HepG2 (cell line): ENCODE results near the gene DDAH1. TPM values are rescaled to one million over a fixed set of nuclear protein-coding genes. Genes with fewer than 3 reads are reported as not detected.

Experiments
- ELF4 ChIP-seq: sonication (generic); formaldehyde crosslinking; IDR thresholded peaks from 2 replicates; pipeline ENCODE4 v1.5.0; 2020; ENCODE audit warnings: missing genetic modification reagents, mild to moderate bottlenecking, moderate library complexity, borderline replicate concordance
- FOXP1 ChIP-seq, 2 experiments: fragments of 450-650 bp in 1 of 2; IDR thresholded peaks; 2 replicates each; pipeline ENCODE4 v1.6.1; 2017 to 2018; ENCODE audit warnings: antibody characterized with exemption in 1 of 2
- GTF3A ChIP-seq: sonication (generic); formaldehyde crosslinking; conservative IDR thresholded peaks from 2 replicates; pipeline ENCODE4 v1.4.0; 2020; ENCODE audit warnings: mild to moderate bottlenecking, missing genetic modification reagents
- NFKBIZ ChIP-seq: IDR thresholded peaks from 2 replicates; pipeline ENCODE4 v1.6.1; 2018; ENCODE audit warnings: missing genetic modification reagents, missing compliant biosample characterization
- PHF21A ChIP-seq: sonication (generic); formaldehyde crosslinking; IDR thresholded peaks from 2 replicates; pipeline ENCODE4 v1.5.0; 2020; ENCODE audit warnings: mild to moderate bottlenecking, missing genetic modification reagents
- SOX5 ChIP-seq: IDR thresholded peaks from 2 replicates; pipeline ENCODE4 v1.6.1; 2016; ENCODE audit warnings: borderline replicate concordance
- SUZ12 ChIP-seq: fragments of 150-350 bp; IDR thresholded peaks from 2 replicates; pipeline ENCODE4 v1.6.1; 2014; ENCODE audit warnings: low read depth, low read length
- ZNF343 ChIP-seq: sonication (generic); formaldehyde crosslinking; IDR thresholded peaks from 2 replicates; pipeline ENCODE4 v1.4.0; 2020; ENCODE audit warnings: mild to moderate bottlenecking, missing genetic modification reagents
- ZNF468 ChIP-seq: sonication (generic); formaldehyde crosslinking; IDR thresholded peaks from 2 replicates; pipeline ENCODE4 v1.8.0; 2022; ENCODE audit warnings: mild to moderate bottlenecking, moderate library complexity, missing genetic modification reagents
- ZNF616 ChIP-seq: sonication (generic); formaldehyde crosslinking; IDR thresholded peaks from 2 replicates; pipeline ENCODE4 v1.5.0; 2020; ENCODE audit warnings: low read depth, mild to moderate bottlenecking, missing genetic modification reagents
- ZNF775 ChIP-seq: sonication (generic); formaldehyde crosslinking; IDR thresholded peaks from 2 replicates; pipeline ENCODE4 v1.4.0; 2020; ENCODE audit warnings: missing genetic modification reagents, mild to moderate bottlenecking, moderate library complexity, borderline replicate concordance
- ZNF878 ChIP-seq: sonication (generic); formaldehyde crosslinking; IDR thresholded peaks from 2 replicates; pipeline ENCODE4 v1.8.1; 2023; ENCODE audit warnings: mild to moderate bottlenecking, missing genetic modification reagents, moderate library complexity
- ZSCAN21 ChIP-seq: sonication (generic); formaldehyde crosslinking; IDR thresholded peaks from 2 replicates; pipeline ENCODE4 v1.8.0; 2022; ENCODE audit warnings: mild to moderate bottlenecking, missing genetic modification reagents, moderate library complexity, borderline replicate concordance
- polyA plus RNA-seq, 8 experiments: library from polyadenylated mRNA; depleted of rRNA in 3 of 8; stranded (reverse) in 7 of 8; unstranded in 1 of 8; fragments of >200 nt; fragmentation: Illumina TruSeq in 4 of 8; extraction: Trizol in 4 of 8; gene quantifications; 2 replicates each; pipeline versions ENCODE4 v1.2.1 to v1.2.3, GENCODE V29; 2011 to 2016; ENCODE audit warnings: low read depth in 4 of 8, missing spikeins in 1 of 8, mixed read lengths in 1 of 8; ENCODE audit not compliant: insufficient read depth in 1 of 8
- total RNA-seq, 5 experiments: library from RNA; depleted of rRNA; stranded (reverse); fragments of >200 nt; fragmentation: Illumina TruSeq; extraction: Trizol; gene quantifications; 2 replicates each; pipeline ENCODE4 v1.2.3, GENCODE V29; 2016; ENCODE audit warnings: low read depth in 1 of 5
- TF ChIP-seq, protein P1 (sequence below): sonication (generic); formaldehyde crosslinking; IDR thresholded peaks from 2 replicates; pipeline ENCODE4 v1.5.0; 2020; ENCODE audit warnings: mild to moderate bottlenecking, missing genetic modification reagents
- TF ChIP-seq, protein P2 (sequence below): sonication (generic); formaldehyde crosslinking; IDR thresholded peaks from 2 replicates; pipeline ENCODE4 v1.5.1; 2020; ENCODE audit warnings: mild to moderate bottlenecking, moderate library complexity, missing genetic modification reagents
- TF ChIP-seq, protein P3 (sequence below): IDR thresholded peaks from 2 replicates; pipeline ENCODE4 v1.6.1; 2016; ENCODE audit warnings: mild to moderate bottlenecking
- TF ChIP-seq, protein P4 (sequence below): sonication (generic); formaldehyde crosslinking; IDR thresholded peaks from 2 replicates; pipeline ENCODE4 v1.8.0; 2022; ENCODE audit warnings: missing genetic modification reagents, low read depth, mild to moderate bottlenecking, borderline replicate concordance
- TF ChIP-seq, protein P5 (sequence below): sonication (generic); formaldehyde crosslinking; IDR thresholded peaks from 2 replicates; pipeline ENCODE4 v1.4.0; 2020; ENCODE audit warnings: missing genetic modification reagents

The DDAH1 gene
- total and polyA plus RNA-seq, 2 of the 13 experiments (the other 11 are each of a cell fraction or from before 2014, with no cell fraction given) = 39.7 to 64.4 TPM

DNA sequence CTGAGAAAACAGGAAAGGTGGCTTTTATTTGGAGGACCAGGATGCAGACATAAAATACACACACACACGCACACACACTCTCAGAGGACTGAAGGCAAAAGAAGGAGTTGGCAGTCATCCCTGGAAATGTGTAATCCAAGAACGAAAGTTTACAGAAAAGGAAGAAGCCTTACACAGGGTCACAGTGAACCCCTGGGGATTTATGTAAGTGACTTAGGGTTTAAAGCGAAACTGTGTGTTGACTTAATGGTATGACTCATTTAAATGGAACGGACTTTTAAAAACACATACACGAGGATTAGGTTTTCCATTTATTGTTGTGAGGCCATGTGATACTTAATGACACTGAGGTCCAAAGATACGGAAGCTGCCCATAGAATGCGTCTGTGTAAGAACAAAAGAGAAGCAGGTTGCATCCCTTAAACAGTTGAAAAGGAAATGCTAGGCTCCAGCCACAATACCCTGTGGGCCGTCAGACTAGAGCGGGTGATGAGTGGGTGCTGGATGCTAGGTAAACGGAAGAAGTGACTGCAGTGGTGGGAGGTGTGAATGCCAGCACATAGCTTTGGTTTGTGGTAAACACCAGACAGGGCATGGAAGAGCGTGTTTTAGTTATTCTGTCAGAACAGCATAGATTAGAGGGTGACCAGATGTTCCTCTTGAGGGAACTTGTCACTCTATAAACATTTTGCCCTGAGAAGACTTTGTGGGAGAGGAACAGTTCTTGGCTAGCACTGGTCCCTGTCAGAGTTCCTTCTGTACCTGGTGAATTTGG, 166.9 kb downstream of the DDAH1 start (continued):
- TF ChIP-seq, protein P1, sequence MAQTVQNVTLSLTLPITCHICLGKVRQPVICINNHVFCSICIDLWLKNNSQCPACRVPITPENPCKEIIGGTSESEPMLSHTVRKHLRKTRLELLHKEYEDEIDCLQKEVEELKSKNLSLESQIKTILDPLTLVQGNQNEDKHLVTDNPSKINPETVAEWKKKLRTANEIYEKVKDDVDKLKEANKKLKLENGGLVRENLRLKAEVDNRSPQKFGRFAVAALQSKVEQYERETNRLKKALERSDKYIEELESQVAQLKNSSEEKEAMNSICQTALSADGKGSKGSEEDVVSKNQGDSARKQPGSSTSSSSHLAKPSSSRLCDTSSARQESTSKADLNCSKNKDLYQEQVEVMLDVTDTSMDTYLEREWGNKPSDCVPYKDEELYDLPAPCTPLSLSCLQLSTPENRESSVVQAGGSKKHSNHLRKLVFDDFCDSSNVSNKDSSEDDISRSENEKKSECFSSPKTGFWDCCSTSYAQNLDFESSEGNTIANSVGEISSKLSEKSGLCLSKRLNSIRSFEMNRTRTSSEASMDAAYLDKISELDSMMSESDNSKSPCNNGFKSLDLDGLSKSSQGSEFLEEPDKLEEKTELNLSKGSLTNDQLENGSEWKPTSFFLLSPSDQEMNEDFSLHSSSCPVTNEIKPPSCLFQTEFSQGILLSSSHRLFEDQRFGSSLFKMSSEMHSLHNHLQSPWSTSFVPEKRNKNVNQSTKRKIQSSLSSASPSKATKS (CRISPR knock-in tag) = no peak
- TF ChIP-seq ZNF468 (no peak), FOXP1 (IDR thresholded peaks at IDR 0.05) (no peak), FOXP1 (CRISPR knock-in tag; IDR thresholded peaks at IDR 0.05) (peak; percentile 16; the same call in 1 of the 2 replicates), NFKBIZ (CRISPR knock-in tag) (no peak), PHF21A (CRISPR knock-in tag) (no peak), ELF4 (CRISPR knock-in tag) (no peak), ZNF878 (CRISPR knock-in tag) (no peak), ZSCAN21 (CRISPR knock-in tag) (0 out of 2 replicates have a peak, but pooled peaks have one; percentile 54), GTF3A (CRISPR knock-in tag) (no peak), ZNF775 (no peak), ZNF616 (CRISPR knock-in tag) (no peak), ZNF343 (CRISPR knock-in tag) (no peak), SUZ12 (no peak), SOX5 (CRISPR knock-in tag) (peak; percentile 81; the same call in 1 of the 2 replicates)
- TF ChIP-seq, protein P2, sequence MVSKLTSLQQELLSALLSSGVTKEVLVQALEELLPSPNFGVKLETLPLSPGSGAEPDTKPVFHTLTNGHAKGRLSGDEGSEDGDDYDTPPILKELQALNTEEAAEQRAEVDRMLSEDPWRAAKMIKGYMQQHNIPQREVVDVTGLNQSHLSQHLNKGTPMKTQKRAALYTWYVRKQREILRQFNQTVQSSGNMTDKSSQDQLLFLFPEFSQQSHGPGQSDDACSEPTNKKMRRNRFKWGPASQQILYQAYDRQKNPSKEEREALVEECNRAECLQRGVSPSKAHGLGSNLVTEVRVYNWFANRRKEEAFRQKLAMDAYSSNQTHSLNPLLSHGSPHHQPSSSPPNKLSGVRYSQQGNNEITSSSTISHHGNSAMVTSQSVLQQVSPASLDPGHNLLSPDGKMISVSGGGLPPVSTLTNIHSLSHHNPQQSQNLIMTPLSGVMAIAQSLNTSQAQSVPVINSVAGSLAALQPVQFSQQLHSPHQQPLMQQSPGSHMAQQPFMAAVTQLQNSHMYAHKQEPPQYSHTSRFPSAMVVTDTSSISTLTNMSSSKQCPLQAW (CRISPR knock-in tag) = 0 out of 2 replicates have a peak, but pooled peaks have one; percentile 27
- TF ChIP-seq, protein P3, sequence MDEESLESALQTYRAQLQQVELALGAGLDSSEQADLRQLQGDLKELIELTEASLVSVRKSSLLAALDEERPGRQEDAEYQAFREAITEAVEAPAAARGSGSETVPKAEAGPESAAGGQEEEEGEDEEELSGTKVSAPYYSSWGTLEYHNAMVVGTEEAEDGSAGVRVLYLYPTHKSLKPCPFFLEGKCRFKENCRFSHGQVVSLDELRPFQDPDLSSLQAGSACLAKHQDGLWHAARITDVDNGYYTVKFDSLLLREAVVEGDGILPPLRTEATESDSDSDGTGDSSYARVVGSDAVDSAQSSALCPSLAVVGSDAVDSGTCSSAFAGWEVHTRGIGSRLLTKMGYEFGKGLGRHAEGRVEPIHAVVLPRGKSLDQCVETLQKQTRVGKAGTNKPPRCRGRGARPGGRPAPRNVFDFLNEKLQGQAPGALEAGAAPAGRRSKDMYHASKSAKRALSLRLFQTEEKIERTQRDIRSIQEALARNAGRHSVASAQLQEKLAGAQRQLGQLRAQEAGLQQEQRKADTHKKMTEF (CRISPR knock-in tag) = peak; percentile 47; the same call in 1 of the 2 replicates
- TF ChIP-seq, protein P4, sequence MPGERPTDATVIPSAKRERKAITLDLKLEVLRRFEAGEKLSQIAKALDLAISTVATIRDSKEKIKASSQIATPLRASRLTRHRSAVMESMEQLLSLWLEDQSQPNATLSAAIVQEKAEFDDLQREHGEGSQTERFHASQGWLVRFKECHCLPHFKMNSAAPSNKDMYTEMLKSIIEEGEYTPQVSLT (CRISPR knock-in tag) = no peak
- TF ChIP-seq, protein P5, sequence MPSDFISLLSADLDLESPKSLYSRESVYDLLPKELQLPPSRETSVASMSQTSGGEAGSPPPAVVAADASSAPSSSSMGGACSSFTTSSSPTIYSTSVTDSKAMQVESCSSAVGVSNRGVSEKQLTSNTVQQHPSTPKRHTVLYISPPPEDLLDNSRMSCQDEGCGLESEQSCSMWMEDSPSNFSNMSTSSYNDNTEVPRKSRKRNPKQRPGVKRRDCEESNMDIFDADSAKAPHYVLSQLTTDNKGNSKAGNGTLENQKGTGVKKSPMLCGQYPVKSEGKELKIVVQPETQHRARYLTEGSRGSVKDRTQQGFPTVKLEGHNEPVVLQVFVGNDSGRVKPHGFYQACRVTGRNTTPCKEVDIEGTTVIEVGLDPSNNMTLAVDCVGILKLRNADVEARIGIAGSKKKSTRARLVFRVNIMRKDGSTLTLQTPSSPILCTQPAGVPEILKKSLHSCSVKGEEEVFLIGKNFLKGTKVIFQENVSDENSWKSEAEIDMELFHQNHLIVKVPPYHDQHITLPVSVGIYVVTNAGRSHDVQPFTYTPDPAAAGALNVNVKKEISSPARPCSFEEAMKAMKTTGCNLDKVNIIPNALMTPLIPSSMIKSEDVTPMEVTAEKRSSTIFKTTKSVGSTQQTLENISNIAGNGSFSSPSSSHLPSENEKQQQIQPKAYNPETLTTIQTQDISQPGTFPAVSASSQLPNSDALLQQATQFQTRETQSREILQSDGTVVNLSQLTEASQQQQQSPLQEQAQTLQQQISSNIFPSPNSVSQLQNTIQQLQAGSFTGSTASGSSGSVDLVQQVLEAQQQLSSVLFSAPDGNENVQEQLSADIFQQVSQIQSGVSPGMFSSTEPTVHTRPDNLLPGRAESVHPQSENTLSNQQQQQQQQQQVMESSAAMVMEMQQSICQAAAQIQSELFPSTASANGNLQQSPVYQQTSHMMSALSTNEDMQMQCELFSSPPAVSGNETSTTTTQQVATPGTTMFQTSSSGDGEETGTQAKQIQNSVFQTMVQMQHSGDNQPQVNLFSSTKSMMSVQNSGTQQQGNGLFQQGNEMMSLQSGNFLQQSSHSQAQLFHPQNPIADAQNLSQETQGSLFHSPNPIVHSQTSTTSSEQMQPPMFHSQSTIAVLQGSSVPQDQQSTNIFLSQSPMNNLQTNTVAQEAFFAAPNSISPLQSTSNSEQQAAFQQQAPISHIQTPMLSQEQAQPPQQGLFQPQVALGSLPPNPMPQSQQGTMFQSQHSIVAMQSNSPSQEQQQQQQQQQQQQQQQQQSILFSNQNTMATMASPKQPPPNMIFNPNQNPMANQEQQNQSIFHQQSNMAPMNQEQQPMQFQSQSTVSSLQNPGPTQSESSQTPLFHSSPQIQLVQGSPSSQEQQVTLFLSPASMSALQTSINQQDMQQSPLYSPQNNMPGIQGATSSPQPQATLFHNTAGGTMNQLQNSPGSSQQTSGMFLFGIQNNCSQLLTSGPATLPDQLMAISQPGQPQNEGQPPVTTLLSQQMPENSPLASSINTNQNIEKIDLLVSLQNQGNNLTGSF (CRISPR knock-in tag) = no peak
